ENCODE data around the gene VWA5A. TPM values are rescaled to one million over a fixed set of nuclear protein-coding genes. Genes with fewer than 3 reads are reported as not detected.

VWA5A gene
- total and polyA plus RNA-seq, 9 donors = 9.9 to 27.5 (median 16.7) TPM

- TF ChIP-seq CTCF (IDR thresholded peaks at IDR 0.05) (no peak), EP300 (IDR thresholded peaks at IDR 0.05) (no peak), POLR2A (IDR thresholded peaks at IDR 0.05) (no peak)
- Histone ChIP-seq H3K27ac (peak overlapping the region in 1 of 2 donors; percentile 53), H3K27me3 (no peaks in the 10 kb centered on the region), H3K9me3 (no peaks in the 10 kb centered on the region), H3K4me1 (ENCODE audit: insufficient read depth) (peaks cover 2% of the 10 kb centered on the region), H3K4me3 (peak overlapping the region; percentile 56), H3K36me3 (no peaks in the 10 kb centered on the region)
- WGBS, 3 donors = 30 to 34% (median 31%) methylated on average over 12 of the region's 12 CpGs
- intact Hi-C loops (cut with DNase I) = no loop called here
- peak in 2 of 5 donors; percentile 18 to 36 for DNase-seq
Observed at GRCh38 chr11:124115782-124116616, 749 bp downstream of the VWA5A start.

GRCh38 chr11:124119103-124119502 lies 3.9 kb downstream of the VWA5A start:
- H3K27ac ChIP-seq = no peak overlapping the region
- H3K4me1 ChIP-seq (ENCODE audit: insufficient read depth) = peaks cover 2% of the 10 kb centered on the region
- no peak for DNase-seq
- intact Hi-C loops (cut with DNase I) = no loop called here
- no peaks in the 10 kb centered on the region for H3K9me3 ChIP-seq
- no peaks in the 10 kb centered on the region for H3K27me3 ChIP-seq
- no peak for TF ChIP-seq CTCF (IDR thresholded peaks at IDR 0.05)
- no peak for TF ChIP-seq POLR2A (IDR thresholded peaks at IDR 0.05)
- TF ChIP-seq EP300 (IDR thresholded peaks at IDR 0.05) = no peak
- no peaks in the 10 kb centered on the region for H3K36me3 ChIP-seq
- WGBS, 3 donors = 77 to 83% (median 78%) methylated on average over 2 of the region's 2 CpGs
- no peak overlapping the region for H3K4me3 ChIP-seq

GRCh38 chr11:124120891-124121290 lies 5.6 kb downstream of the VWA5A start:
- Histone ChIP-seq H3K27me3 (no peaks in the 10 kb centered on the region), H3K4me1 (ENCODE audit: insufficient read depth) (no peaks in the 10 kb centered on the region), H3K36me3 (no peaks in the 10 kb centered on the region), H3K27ac (no peak overlapping the region), H3K9me3 (no peaks in the 10 kb centered on the region), H3K4me3 (no peak overlapping the region)
- 84 to 91% (median 89%) methylated on average over 4 of the region's 4 CpGs for WGBS, 3 donors
- intact Hi-C loops (cut with DNase I) = no loop called here
- TF ChIP-seq EP300 (IDR thresholded peaks at IDR 0.05) (no peak), CTCF (IDR thresholded peaks at IDR 0.05) (no peak), POLR2A (IDR thresholded peaks at IDR 0.05) (no peak)
- DNase-seq = no peak

GRCh38 chr11:124122123-124122522 lies 6.9 kb downstream of the VWA5A start:
- DNase-seq = no peak
- Histone ChIP-seq H3K9me3 (no peaks in the 10 kb centered on the region), H3K27ac (no peak overlapping the region), H3K36me3 (no peaks in the 10 kb centered on the region), H3K4me1 (ENCODE audit: insufficient read depth) (no peaks in the 10 kb centered on the region), H3K27me3 (no peaks in the 10 kb centered on the region), H3K4me3 (no peak overlapping the region)
- intact Hi-C loops (cut with DNase I) = no loop called here
- TF ChIP-seq POLR2A (IDR thresholded peaks at IDR 0.05) = no peak
- TF ChIP-seq EP300 (IDR thresholded peaks at IDR 0.05) = no peak
- TF ChIP-seq CTCF (IDR thresholded peaks at IDR 0.05) = no peak
- 59 to 67% (median 62%) methylated on average over 1 of the region's 1 CpG for WGBS, 3 donors
